Stimulated activated CD4-positive, alpha-beta T cell treated with anti-CD3 and anti-CD28 coated beads, TNF-alpha, amount 100 ng/mL, for 4 hours (primary cell): ENCODE measurements around the gene MOK.

Experiments used
- DNase-seq, 3 experiments: peaks; one replicate each; pipeline ENCODE4 v3.0.0-alpha.2; 2020; ENCODE audit warnings: low read depth in 3 of 3

MOK gene

DNA sequence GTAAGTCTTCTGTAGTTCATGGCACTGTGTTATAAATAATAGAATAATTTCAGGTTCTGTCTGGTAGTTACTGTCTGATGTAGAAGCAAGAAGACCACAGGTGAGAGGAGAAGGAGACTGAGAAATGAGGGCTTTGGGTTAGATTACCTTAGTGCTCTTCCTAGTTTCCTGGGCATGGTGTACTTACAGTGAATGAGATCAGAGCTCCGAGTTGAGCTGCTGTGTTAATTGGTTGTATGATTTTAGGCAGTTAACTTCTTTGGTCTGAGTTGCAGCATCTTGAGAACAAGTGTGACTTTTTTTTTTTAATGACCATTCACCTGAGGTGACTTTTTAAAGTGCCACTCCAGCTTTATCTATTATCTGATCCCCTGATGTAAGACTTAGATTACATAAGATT, 123.8 kb downstream of the MOK start:
- no peak for DNase-seq

DNA sequence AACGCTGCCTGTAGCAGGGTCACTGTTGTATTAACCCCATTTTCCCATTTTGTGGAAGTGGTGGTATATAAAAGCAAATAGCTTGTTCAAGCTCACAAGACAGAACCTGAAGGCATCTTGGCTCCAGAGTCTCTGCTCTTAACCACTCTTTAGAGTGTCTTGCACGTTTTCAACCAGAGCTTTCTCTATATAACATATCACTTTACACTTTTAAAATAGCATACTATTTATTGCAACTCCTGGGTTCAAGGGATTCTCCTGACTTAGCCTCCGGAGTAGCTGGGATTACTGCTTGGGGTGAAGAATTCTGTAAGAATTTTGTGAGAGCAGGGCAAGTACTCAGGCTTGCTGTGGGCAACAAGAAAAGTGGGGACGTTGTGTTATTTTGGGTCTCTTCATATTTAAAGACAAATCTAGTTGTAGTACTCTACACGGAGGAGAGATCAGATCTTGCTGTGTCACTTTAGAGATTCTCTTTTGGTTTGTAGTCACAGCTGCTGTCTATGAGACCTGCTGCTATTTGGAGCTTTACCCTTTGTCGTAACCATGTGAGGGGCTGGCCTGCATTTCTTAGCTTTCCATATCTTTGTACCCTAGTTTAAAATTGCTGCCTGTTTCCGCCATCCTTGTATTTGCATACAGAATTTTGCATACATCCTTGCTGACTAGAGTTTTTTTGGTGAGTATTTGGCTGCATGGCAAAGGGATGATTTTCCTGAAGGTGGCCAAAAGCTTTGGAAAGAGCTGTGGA, 124.5 kb downstream of the MOK start:
- no peak for DNase-seq
